ENCODE measurements around the gene LMNTD1. TPM values are rescaled to one million over a fixed set of nuclear protein-coding genes. Genes with fewer than 3 reads are reported as not detected.

Gene LMNTD1, protein sequence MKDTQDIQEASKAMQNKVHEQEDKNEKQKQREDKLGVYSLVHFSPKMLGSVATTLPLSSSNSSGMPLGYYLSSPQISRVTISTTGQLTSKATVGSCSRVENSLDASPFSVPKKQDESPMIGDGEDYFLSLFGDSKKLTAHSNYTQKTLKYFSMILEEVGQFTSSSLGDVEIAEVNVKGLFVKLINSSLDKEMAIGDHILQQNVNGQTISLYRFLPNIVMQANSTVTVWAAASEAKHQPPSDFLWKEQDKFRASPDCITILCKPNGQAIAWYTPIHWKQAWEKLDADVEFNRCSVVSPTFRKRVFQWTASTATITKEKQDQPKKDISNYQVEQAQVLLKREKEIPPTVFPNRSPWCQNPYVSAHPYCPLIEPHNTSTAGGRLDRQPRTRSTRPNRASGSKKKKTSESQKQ
- total RNA-seq = 0.44 TPM in 1 of 2 replicates, not detected in the other

DNA sequence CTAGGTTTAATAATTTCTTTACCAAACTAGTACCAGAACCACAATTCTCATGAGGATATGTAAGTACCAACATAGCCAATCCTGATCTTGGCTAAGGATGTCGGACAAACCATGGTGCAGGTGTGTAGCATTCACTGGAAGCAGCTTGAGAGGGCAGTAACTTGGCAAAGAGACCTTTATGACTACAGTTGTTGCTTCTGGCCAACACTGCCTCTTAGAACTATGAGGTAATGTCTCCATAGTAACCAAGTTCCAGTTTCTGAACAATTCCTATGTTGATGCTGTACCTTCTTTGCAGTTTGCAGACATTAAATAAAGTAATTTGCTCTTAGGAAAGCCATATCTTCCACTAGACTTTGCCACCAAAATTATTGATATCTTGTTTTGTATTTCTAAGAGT, at the start of gene LMNTD1:
Gene LMNTD1, minus strand, starts transcription at position 186 of the 400 bp plus-strand sequence. CDS start 324 bp downstream, outside the sequence.

Measured in smooth muscle cell of trachea (primary cell).